Transverse colon (tissue), 3 donors: ENCODE measurements around the gene CYP2C19.

ENCODE experiments used
- POLR2A ChIP-seq: fragments of 450-650 bp; IDR thresholded peaks from one replicate; pipeline ENCODE4 v1.6.1; 2016; ENCODE audit warnings: antibody characterized with exemption, mild to moderate bottlenecking, moderate library complexity
- TF ChIP-seq, protein P1 (sequence below), 5 experiments: fragments of 200-600 bp in 3 of 5; fragments of 450-650 bp in 2 of 5; sonication (generic) in 3 of 5; IDR thresholded peaks; 1 replicate in 2 of 5; 2 replicates in 3 of 5; pipeline ENCODE4 v1.5.1; 2016 to 2017; ENCODE audit warnings: antibody characterized with exemption in 5 of 5, inconsistent platforms in 3 of 5, mild to moderate bottlenecking in 2 of 5, moderate library complexity in 1 of 5

DNA sequence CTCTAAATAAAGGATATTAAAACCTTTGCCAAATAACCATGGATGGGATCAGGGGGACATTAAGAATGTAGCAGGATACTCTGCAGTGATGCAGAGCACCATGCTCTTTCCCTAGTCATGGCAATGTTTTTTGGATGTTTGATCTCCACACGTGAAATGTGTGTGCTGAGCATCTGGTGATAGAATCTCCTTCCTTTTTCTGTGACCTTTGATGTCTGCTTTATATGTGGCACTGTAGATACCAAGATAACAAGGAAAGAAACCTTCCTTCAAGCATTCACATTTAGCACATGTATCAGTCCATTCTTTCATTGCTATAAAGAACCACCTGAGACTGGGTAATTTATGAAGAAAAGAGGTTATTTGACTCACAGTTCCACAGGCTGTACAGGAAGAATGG lies 88.3 kb downstream of the CYP2C19 start:
- TF ChIP-seq, protein P1, sequence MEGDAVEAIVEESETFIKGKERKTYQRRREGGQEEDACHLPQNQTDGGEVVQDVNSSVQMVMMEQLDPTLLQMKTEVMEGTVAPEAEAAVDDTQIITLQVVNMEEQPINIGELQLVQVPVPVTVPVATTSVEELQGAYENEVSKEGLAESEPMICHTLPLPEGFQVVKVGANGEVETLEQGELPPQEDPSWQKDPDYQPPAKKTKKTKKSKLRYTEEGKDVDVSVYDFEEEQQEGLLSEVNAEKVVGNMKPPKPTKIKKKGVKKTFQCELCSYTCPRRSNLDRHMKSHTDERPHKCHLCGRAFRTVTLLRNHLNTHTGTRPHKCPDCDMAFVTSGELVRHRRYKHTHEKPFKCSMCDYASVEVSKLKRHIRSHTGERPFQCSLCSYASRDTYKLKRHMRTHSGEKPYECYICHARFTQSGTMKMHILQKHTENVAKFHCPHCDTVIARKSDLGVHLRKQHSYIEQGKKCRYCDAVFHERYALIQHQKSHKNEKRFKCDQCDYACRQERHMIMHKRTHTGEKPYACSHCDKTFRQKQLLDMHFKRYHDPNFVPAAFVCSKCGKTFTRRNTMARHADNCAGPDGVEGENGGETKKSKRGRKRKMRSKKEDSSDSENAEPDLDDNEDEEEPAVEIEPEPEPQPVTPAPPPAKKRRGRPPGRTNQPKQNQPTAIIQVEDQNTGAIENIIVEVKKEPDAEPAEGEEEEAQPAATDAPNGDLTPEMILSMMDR (IDR thresholded peaks at IDR 0.05) = no peak
- TF ChIP-seq POLR2A = no peak
